GM12878 (cell line): ENCODE results near the gene RFLNA. TPM values are rescaled to one million over a fixed set of nuclear protein-coding genes. Genes with fewer than 3 reads are reported as not detected.

ENCODE experiments used
- ATAC-seq: fragments of 200-7000 bp; cut with Tn5 transposase; 3 replicates; pipeline ENCODE4 v1.9.1; 2020; ENCODE audit warnings: mild to moderate bottlenecking, moderate library complexity
- BruUV-seq: library from RNA; stranded (reverse); fragments of 400-500 nt; replicated peaks from 2 replicates; lab custom pipeline; 2021; lab: Mats Ljungman, UMichigan
- CTCF ChIA-PET: fragments of 300-600 bp; sonication (Branson Sonifier 250); formaldehyde crosslinking; extraction: SDS; loops from one replicate; lab custom pipeline; 2021; ENCODE audit warnings: inconsistent platforms; lab: Yijun Ruan, JAX
- POLR2A ChIA-PET: fragments of 350-600 bp; formaldehyde crosslinking; extraction: SDS; loops from one replicate; lab custom pipeline; 2021; ENCODE audit warnings: inconsistent platforms; lab: Charles Lee
- RAD21 ChIA-PET: fragments of 300-600 bp; sonication (Branson Sonifier 250); formaldehyde crosslinking; loops from one replicate; lab custom pipeline; 2023; ENCODE audit warnings: antibody characterized with exemption; ENCODE audit not compliant: unreplicated experiment; lab: Charles Lee
- SMC1A ChIA-PET: fragments of 300-600 bp; sonication (Branson Sonifier 250); formaldehyde crosslinking; loops from one replicate; lab custom pipeline; 2023; ENCODE audit not compliant: unreplicated experiment, uncharacterized antibody; lab: Charles Lee
- DNase-seq: peaks from one replicate; pipeline ENCODE4 v3.0.0-alpha.2; 2011; ENCODE audit warnings: low read depth, low spot score
- FAIRE-seq: peaks from 3 replicates; lab custom pipeline; 2011; peaks lifted over from hg19 to GRCh38; lab: Jason Lieb, UNC
- H2AFZ ChIP-seq: 2 replicates; pipeline ENCODE4 v1.6.0; 2011; ENCODE audit warnings: low read depth, low read length, control low read depth; ENCODE audit not compliant: control insufficient read depth
- H3K27ac ChIP-seq: 2 replicates; pipeline ENCODE4 v1.5.1; 2011; ENCODE audit warnings: control low read depth; ENCODE audit not compliant: control insufficient read depth, insufficient read depth
- H3K27me3 ChIP-seq, 2 experiments: replicated peaks in 1 of 2; 2 replicates each; pipeline versions ENCODE4 v1.6.0 to v1.6.1; 2011; ENCODE audit warnings: low read length in 1 of 2; ENCODE audit not compliant: control insufficient read depth in 2 of 2, insufficient read depth in 2 of 2
- H3K36me3 ChIP-seq, 2 experiments: 2 replicates each; pipeline ENCODE4 v1.5.1; 2011; ENCODE audit warnings: low read length in 1 of 2; ENCODE audit not compliant: control insufficient read depth in 2 of 2, insufficient read depth in 2 of 2
- H3K4me1 ChIP-seq: 2 replicates; pipeline ENCODE4 v1.6.1; 2011; ENCODE audit warnings: mild to moderate bottlenecking, low read length, moderate library complexity, mixed read lengths; ENCODE audit not compliant: control insufficient read depth, insufficient read depth
- H3K4me2 ChIP-seq: 2 replicates; pipeline ENCODE4 v1.6.0; 2011; ENCODE audit warnings: control low read depth; ENCODE audit not compliant: control insufficient read depth, insufficient read depth
- H3K4me3 ChIP-seq: fragments of 200-600 bp; sonication (generic); 2 replicates; pipeline ENCODE4 v1.5.1; 2016
- H3K79me2 ChIP-seq: 2 replicates; pipeline ENCODE4 v1.6.0; 2011; ENCODE audit warnings: low read length; ENCODE audit not compliant: control insufficient read depth, insufficient read depth
- H3K9ac ChIP-seq: 2 replicates; pipeline ENCODE4 v1.8.0; 2011; ENCODE audit warnings: low read length, control low read depth, mixed read lengths; ENCODE audit not compliant: control insufficient read depth, insufficient read depth
- H3K9me3 ChIP-seq: replicated peaks from 3 replicates; pipeline ENCODE4 v1.5.1; 2011; ENCODE audit warnings: mild to moderate bottlenecking, low read length; ENCODE audit not compliant: control insufficient read depth, insufficient read depth
- H4K20me1 ChIP-seq: 2 replicates; pipeline ENCODE4 v1.6.0; 2011; ENCODE audit not compliant: control insufficient read depth, insufficient read depth
- ELK1 ChIP-seq: IDR thresholded peaks from 2 replicates; pipeline ENCODE4 v1.6.1; 2012; ENCODE audit warnings: low read depth, low read length, improper control_type of control experiment
- ZBTB4 ChIP-seq: fragments of 450-650 bp; formaldehyde crosslinking; IDR thresholded peaks from 2 replicates; pipeline ENCODE4 v1.4.0; 2022; ENCODE audit warnings: mild to moderate bottlenecking, moderate library complexity
- WGBS: methylation state at CpG from one replicate; pipeline ENCODE4 v1.1.6; 2016; ENCODE audit warnings: low lambda C conversion rate; ENCODE audit not compliant: insufficient replicate concordance, insufficient coverage; ENCODE audit errors: missing lambda C conversion rate; 5-methylcytosine and 5-hydroxymethylcytosine counted together
- in situ Hi-C: fragments of 300-500 bp; cut with MboI; formaldehyde crosslinking; loops from 9 replicates; pipeline ENCODE4 v1.14.3; 2018; ENCODE audit warnings: mixed read lengths
- intact Hi-C: fragments of 100-400 bp; cut with micrococcal nuclease; formaldehyde crosslinking; loops from one replicate; pipeline ENCODE4 v1.14.2; 2022; ENCODE audit not compliant: unreplicated experiment
- polyA plus RNA-seq, 11 experiments: library from polyadenylated mRNA; depleted of rRNA in 4 of 11; unstranded in 6 of 11; stranded (reverse) in 5 of 11; fragments of >200 nt; fragmentation: Nextera tagmentation in 4 of 11; fragmentation: Illumina TruSeq in 1 of 11; extraction: Ambion mirVana in 4 of 11; extraction: Trizol in 1 of 11; gene quantifications; 1 replicate in 1 of 11; 2 replicates in 10 of 11; pipeline versions ENCODE4 v1.2.1 to v1.2.3, GENCODE V29; 2011 to 2016; ENCODE audit warnings: inconsistent platforms in 2 of 11, missing spikeins in 2 of 11, low read depth in 1 of 11
- total RNA-seq, 4 experiments: library from RNA; depleted of rRNA in 3 of 4; stranded (reverse); fragments of >200 nt in 3 of 4; fragmentation: Illumina TruSeq in 1 of 4; extraction: Trizol in 1 of 4; gene quantifications; 2 replicates each; pipeline versions ENCODE4 v1.2.1 to v1.2.3, GENCODE V29; 2013 to 2021

Gene RFLNA
- total and polyA plus RNA-seq, 10 of the 15 experiments (the other 5 are each of a cell fraction or from before 2014, with no cell fraction given), result 0.08 TPM; not detected in 9

GRCh38 chr12:124310785-124311184, 15.9 kb downstream of the RFLNA start:
- H4K20me1 ChIP-seq, result no peaks in the 10 kb centered on the region
- no peak for DNase-seq
- no TSS peak for BruUV-seq
- no peak overlapping the region for H3K4me3 ChIP-seq
- FAIRE-seq, result no peak
- no peaks in the 10 kb centered on the region for H3K9me3 ChIP-seq
- CTCF ChIA-PET, result no interaction called here
- ATAC-seq, result no peak
- no peak overlapping the region for H3K4me2 ChIP-seq
- H3K9ac ChIP-seq, result no peak overlapping the region
- POLR2A ChIA-PET, result no interaction called here
- 38% methylated on average over 3 of the region's 3 CpGs for WGBS
- intact Hi-C loops, result no loop called here
- RAD21 ChIA-PET, result no interaction called here
- SMC1A ChIA-PET, result no interaction called here
- H2AFZ ChIP-seq, result no peak overlapping the region
- in situ Hi-C loops, result no loop called here
- TF ChIP-seq ZBTB4 (CRISPR knock-in tag), result no peak
- TF ChIP-seq ELK1, result no peak
- H3K79me2 ChIP-seq, result no peaks in the 10 kb centered on the region
- no peaks in the 10 kb centered on the region for H3K4me1 ChIP-seq
- H3K36me3 ChIP-seq, result no peaks in the 10 kb centered on the region
- no peaks in the 10 kb centered on the region for H3K27me3 ChIP-seq
- H3K27ac ChIP-seq, result no peak overlapping the region
